HG03280 (cell line): ENCODE measurements around the gene TMPRSS4.

ENCODE experiments used
- ATAC-seq: cut with Tn5 transposase; IDR thresholded peaks from one replicate; pipeline ENCODE4 v1.9.1; 2021; ENCODE audit warnings: mild to moderate bottlenecking, moderate library complexity; ENCODE audit not compliant: unreplicated experiment

TMPRSS4 gene

GRCh38 chr11:118074785-118075184 lies 2.1 kb upstream of the TMPRSS4 start:
- no peak for ATAC-seq

- ATAC-seq = no peak
These were observed 2.1 kb downstream of the TMPRSS4 start for GRCh38 chr11:118078911-118079411.

DNA sequence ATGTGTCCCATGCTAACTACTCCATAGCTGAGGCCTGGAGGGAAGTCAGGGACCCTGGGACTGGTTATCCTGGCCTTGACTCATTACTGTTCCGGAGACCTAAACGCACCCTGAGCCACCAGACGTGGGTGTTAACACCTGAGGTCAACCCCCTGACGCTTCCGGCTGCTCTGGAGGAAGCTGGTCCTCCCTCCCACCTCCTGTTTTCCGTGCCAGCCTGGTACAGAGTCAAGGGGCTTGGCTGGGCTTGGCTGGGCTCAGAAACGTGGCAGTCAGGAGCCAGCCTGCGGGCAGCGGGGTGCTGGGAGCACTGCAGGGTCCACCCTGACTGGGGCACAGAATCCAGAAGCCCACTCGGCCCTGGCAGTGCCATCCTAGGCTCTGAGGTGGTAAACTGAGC lies 2.6 kb downstream of the TMPRSS4 start:
- ATAC-seq = no peak

GRCh38 chr11:118080296-118080695 lies 3.4 kb downstream of the TMPRSS4 start:
- no peak for ATAC-seq

DNA sequence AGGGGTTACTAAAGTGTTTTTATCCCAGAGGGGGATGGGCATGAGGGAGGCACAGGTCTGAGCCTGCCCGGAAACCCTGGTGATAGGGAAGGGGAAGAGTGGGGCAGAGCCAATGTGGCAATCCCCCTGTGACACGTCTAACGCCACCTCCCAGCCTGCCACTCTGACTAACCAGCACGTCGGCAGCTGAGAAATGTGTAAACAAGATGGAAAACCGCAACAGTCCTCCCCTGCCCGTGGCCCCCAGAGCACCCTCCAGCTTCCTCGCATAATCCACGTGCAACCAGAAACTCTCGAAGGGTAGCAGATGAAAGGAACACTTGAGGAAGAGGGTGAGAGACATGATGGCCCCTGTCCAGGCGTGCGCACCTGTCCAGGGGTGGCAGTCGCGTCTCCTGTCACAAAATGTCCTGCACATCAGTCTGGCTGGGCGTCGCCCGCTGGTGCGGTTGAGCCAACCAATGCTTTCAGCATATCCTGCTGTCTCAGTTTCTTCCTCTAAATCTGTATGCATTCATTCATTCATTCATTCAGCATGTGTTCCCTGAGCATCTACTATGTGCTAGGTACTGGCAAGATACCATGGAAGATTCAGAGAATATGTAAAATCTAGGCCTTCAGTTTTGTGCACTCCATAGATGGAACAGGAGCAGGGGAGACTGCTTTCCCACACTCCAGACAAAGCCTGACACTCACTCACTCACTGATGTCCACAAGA lies 4.5 kb downstream of the TMPRSS4 start:
- ATAC-seq = no peak

- no peak for ATAC-seq
These were observed 6.1 kb downstream of the TMPRSS4 start for GRCh38 chr11:118082880-118083552.

- ATAC-seq = no peak
These were observed 7.4 kb downstream of the TMPRSS4 start for GRCh38 chr11:118084247-118084646.

DNA sequence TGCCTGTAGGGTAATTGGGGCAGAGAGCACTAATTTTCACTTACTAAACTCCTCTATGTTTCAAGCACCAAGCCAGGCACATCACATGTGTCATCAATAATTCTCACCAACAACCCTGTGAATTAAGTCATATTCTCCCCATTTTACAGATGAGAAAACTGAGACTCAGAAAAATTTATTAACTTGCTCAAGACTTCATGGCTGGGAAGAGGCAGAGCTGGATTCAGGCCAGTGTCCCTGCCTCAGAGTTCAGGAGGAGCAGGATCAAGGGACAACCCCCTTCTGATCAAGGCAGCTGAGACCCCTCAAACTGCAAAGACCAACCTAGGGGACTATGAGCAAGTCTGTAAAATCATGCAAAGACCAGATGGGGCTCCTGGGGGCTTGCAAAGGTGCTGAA lies 7.8 kb downstream of the TMPRSS4 start:
- no peak for ATAC-seq

GRCh38 chr11:118086913-118087768 lies 10.3 kb downstream of the TMPRSS4 start, which contains the start of gene SMIM35:
SMIM35 (minus strand) TSS chr11:118086963; CDS start chr11:118086757, 206 bp downstream.
- no peak for ATAC-seq

- ATAC-seq = no peak
These were observed 11.1 kb downstream of the TMPRSS4 start for GRCh38 chr11:118087931-118088330.

- ATAC-seq = no peak
These were observed 11.7 kb downstream of the TMPRSS4 start for GRCh38 chr11:118088531-118088930.

- no peak for ATAC-seq
These were observed 13.8 kb downstream of the TMPRSS4 start for GRCh38 chr11:118090545-118091162.

GRCh38 chr11:118091690-118092089 lies 14.8 kb downstream of the TMPRSS4 start:
- no peak for ATAC-seq

GRCh38 chr11:118092907-118093571 lies 16.2 kb downstream of the TMPRSS4 start:
- ATAC-seq = no peak

- ATAC-seq = no peak
These were observed 18.6 kb downstream of the TMPRSS4 start for GRCh38 chr11:118095493-118095892.

- ATAC-seq = no peak
These were observed 19.1 kb downstream of the TMPRSS4 start for GRCh38 chr11:118095967-118096367.

DNA sequence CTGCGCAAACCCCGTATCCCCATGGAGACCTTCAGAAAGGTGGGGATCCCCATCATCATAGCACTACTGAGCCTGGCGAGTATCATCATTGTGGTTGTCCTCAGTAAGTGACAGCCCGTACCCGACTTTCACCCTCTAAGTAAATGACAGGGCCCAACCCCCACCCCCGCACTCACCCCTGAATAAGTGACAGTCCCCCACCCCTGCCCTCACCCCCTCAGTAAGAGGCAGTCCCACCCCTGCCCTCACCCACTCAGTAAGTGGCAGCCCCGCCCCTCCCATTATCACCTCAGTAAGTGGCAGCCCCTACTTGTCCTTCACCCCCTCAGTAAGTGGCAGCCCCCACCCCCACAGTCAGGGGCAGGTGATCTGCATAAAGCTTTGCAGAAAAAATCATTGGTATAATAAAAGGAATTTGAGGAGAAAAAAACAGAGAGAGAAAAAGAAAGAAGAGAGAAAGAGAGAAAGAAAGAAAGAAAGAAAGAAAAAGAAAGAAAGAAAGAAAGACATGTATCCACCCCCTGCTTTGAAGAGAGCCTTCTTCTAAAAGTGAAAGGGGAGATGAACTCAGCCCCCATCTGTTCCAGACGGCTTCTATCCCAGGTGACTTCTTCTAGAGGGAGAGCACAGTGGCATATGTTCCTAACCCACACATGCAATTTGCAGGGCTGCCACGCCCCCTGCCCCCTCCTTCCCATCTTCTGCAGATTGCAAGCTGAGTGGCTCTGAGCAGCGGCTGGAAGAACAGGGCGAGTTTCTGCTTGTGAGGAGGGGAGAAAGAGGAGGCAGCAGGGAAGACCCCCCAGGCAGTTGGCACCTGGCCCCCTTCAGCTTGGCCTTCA lies 22.3 kb downstream of the TMPRSS4 start:
- no peak for ATAC-seq

- ATAC-seq = no peak
These were observed 23.1 kb downstream of the TMPRSS4 start for GRCh38 chr11:118099838-118100556.
